Activated CD8-positive, alpha-beta memory T cell treated with anti-CD3 and anti-CD28 coated beads for 4 hours (primary cell): ENCODE measurements around the gene LRIF1.
"Not testable (repeated sequence)": the region's sequence is repeated elsewhere in the genome, so short reads cannot be mapped to it uniquely, and the experiment has no call there.

ENCODE experiments used
- DNase-seq, 2 donors: peaks; one replicate each; pipeline ENCODE4 v3.0.0-alpha.2; 2020; ENCODE audit warnings: low read depth in 2 of 2

LRIF1 gene, protein sequence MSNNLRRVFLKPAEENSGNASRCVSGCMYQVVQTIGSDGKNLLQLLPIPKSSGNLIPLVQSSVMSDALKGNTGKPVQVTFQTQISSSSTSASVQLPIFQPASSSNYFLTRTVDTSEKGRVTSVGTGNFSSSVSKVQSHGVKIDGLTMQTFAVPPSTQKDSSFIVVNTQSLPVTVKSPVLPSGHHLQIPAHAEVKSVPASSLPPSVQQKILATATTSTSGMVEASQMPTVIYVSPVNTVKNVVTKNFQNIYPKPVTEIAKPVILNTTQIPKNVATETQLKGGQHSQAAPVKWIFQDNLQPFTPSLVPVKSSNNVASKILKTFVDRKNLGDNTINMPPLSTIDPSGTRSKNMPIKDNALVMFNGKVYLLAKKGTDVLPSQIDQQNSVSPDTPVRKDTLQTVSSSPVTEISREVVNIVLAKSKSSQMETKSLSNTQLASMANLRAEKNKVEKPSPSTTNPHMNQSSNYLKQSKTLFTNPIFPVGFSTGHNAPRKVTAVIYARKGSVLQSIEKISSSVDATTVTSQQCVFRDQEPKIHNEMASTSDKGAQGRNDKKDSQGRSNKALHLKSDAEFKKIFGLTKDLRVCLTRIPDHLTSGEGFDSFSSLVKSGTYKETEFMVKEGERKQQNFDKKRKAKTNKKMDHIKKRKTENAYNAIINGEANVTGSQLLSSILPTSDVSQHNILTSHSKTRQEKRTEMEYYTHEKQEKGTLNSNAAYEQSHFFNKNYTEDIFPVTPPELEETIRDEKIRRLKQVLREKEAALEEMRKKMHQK

DNA sequence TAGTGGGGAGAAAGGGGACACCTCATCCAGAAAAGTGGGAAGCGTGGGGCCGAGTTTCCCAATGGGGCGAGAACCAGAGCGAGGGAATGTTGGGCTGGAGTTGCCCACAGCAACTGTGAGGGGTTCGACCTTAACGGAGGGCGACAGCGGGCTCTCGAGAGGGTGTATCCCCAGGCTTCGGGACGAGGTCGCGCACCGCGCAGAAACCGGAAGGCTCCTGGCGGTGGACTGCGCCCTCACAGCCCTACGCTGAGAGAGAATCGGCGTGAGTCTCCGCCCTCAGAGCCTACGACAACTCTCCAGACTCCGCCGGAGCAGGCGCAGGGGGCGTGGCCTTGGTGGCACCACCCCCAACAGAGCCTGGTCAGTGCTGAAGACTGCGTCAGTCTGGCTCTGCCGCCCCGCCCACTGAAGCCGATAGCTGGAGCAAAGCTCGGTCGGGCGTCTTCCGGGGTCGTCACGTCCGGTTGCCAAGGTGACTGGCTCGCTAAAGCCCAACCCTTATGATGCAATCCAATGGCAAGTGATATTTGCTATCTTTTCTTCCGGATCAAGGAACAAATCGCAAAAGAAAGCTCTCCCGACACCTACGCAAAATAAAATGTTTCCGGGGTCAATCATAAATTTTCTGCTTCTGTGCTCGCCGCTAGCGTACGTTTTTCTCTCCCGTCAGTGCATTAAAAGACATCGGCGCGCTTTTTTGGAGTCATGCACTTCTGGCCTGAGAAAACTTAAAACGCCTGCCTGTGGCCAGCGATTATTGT is at the start of gene LRIF1:
LRIF1 (minus strand) TSS at position 232 of the 764 bp plus-strand sequence. CDS start 234 bp downstream, outside the sequence.
- DNase-seq = peak; percentile 99 to 100

GRCh38 chr1:111008031-111008430 is 44.3 kb upstream of the LRIF1 start:
- no peak for DNase-seq

DNA sequence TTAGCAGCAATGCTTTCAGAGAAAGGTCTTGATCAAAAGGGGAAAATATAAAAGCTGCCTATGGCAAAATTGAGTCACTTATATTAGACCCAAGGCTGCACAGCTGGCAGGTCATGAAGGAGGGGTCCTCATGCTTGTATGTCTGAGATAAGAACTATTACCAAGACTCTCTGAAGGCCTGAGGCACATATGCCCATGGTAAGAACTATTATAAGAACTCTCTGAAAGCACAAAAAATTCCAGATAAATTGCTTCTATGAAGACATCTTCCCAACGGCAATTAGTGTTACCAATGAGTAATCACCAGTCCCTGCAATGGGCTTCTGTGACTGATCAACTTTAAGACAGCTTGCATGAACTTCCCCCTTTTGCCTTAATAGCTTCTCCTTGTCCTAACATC is 42.8 kb upstream of the LRIF1 start:
- no peak for DNase-seq

- DNase-seq = not testable (repeated sequence)
These were observed 35.9 kb upstream of the LRIF1 start for GRCh38 chr1:110999607-111000006.

GRCh38 chr1:110992329-110992728 is 28.6 kb upstream of the LRIF1 start:
- DNase-seq = not testable (repeated sequence)

DNA sequence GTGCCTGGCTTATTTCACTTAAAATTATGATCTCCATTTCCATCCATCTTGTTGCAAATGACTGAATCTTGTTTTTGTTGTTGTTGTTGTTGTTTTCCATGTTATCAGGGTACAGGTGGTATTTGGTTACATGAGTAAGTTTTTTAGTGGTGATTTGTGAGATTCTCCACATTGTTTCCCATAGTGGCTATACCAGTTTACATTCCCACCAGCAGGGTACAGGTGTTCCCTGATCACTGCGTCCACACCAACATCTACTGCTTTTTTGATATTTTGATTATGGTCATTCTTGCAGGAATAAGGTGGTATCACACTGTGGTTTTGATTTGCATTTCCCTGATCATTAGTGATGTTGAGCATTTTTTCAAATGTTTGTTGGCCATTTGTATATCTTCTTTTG is 27.6 kb upstream of the LRIF1 start:
- not testable (repeated sequence) for DNase-seq

- DNase-seq = no peak
These were observed 26.8 kb upstream of the LRIF1 start for GRCh38 chr1:110990541-110990940.

DNA sequence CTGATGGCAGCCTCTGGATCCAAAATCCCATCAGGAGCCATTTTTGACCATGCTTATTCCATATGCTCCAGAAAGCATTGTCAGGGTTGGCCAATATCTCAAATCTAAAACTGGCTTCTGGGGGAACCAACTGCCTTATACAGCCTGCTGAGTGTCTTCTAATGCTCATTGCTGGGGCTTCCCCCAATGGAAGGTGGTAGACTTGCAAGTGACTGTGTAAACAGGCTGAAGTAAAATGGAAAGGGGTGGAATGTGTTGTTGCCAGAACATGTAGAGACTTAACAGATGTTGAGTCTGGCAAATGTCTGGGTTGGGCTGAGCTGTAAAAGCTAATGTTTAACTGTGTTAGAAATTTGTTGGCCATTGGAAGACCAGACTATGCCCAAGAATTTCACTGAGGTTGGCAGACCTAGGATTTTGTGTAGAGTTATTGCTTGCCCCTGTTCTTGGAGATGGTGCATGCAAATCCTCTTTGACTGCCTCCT is 22.7 kb upstream of the LRIF1 start:
- DNase-seq = no peak

DNA sequence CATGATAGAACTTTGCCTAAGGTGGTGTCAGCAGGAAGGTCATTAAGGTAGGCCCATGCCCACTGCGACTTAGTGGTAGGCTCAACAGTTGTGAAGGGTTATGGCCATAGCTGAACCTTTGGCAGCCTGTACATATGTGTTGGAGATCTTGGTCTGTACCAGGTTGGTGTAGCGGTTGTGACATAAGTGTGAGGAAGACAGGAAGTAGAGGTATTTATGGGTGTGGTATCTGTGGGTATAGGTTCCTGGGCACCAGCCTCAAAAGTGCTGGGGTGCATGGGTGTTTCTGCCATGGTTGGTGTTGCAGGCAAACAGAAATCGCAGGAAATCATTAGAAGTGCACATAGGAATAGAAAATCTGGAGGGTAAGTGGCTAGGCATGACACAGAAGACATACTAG is 18.6 kb upstream of the LRIF1 start:
- no peak for DNase-seq

- DNase-seq = no peak
These were observed 15.4 kb upstream of the LRIF1 start for GRCh38 chr1:110979154-110979553.

DNA sequence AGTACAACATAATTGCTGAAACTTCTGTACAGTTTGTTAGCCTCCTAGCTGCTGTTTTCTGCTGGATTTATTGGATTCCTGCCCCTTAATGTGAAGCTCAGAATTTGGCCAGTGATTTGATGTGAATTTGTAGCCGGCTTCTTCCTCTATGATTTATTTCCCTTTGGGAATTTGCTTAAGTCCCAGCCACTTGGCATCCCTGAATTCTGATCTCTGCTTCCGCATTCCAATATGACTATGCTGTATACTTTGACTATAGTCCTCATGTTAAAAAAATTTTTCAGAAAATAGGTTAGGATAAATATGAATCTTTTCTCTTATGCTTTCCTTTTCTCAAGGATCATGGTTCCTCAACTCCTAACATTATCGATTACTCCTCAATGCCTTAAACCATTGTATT is 12.4 kb upstream of the LRIF1 start:
- no peak for DNase-seq

GRCh38 chr1:110975265-110975664 is 11.5 kb upstream of the LRIF1 start:
- DNase-seq = no peak

- DNase-seq = no peak
These were observed 3.5 kb upstream of the LRIF1 start for GRCh38 chr1:110967256-110967655.

DNA sequence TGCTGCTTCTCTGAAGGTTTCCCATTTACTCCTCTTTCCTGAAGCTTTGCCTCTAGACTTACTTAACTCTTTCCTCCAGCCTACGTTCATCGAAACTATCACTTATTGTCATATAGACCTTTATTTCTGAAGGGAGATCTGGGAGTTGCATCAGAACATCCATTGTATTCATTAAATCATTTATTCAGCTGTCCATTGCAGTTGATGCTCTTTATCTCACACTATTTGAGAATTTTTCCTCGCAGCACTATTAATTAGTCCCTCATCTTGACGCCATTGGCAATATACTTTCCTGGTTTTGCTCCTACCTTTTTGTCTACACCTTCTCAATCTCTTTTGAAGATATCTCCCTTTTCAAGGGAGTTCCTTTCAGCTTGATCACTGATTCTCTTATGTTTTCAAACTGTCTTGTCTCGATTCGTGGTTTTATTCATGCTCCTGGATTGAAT is 757 bp upstream of the LRIF1 start:
- DNase-seq = no peak

DNA sequence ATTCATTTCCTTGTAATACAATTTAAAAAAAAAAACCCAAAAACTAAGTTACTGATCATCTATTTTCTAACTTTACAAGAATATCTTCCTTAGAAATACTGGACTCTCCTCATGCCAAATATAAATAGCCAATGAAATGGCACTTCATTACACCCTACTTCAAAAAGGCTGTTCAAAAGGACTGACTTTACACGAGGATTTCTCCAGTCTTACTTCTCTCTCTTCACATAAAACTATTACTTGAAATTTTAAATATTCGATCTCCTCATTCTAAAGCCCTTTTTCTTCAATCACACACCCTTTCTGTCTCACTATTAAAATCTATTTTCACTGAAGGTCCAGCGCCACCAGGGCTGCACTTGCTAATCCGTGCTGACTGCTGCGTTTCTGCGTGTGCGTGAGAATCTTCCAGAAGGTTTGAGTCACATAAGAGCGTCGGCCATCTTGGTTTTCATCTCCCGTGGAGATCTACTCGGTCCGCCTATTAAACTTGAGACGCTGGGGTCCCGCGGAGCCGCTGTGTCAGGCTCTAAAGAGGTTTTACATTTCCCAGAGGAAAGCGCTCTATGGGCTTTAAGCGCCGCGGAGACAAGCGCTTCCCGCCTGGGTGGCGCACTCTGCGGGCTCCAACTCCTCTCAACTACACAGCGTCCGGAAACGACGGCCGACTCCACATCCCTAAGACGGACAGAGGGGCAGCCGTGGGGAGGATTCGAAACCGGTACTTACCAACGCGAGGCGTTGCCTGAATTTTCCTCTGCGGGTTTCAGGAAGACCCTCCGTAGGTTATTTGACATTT is 631 bp downstream of the LRIF1 start:
- peak; percentile 32 to 34 for DNase-seq

DNA sequence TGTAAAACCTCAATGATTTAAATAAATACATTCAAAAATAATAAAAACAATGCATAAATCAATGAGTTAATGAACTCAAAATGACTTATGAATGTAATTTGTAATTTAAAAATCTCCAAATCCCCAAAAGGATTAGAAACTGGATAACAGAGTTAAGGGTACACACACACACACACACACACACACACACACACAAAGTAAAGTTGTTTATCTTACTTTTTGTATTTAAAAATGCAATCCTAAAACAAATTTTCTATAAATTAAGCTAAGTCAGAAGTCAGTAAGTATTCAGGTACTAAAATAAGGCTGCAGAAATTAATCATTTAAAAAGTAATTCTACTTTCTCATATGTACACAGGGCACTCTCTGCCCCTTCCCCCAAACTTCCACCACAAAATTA is 1.8 kb downstream of the LRIF1 start:
- no peak for DNase-seq

- no peak for DNase-seq
These were observed 2.8 kb downstream of the LRIF1 start for GRCh38 chr1:110960777-110961420.

- DNase-seq = no peak
These were observed 5.9 kb downstream of the LRIF1 start for GRCh38 chr1:110957798-110958197.

DNA sequence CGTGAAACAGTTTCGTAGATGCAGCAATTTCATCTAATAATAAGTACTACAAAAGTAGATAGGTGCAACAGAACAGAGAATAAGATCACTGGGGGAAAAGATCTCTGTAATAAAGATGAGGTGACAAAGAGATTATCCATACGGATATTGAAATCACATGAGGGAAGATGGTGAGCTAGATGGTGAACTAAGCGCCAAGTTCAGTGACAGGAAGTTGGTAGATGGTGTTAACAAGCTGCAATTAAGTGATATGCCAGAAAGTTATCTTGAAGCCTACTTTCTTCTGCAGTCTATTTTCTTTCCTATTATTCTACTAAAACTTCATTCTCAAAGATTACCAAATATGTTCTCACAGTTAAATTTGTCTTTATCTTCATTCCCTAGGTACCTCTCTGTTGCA is 7.1 kb downstream of the LRIF1 start:
- no peak for DNase-seq

DNA sequence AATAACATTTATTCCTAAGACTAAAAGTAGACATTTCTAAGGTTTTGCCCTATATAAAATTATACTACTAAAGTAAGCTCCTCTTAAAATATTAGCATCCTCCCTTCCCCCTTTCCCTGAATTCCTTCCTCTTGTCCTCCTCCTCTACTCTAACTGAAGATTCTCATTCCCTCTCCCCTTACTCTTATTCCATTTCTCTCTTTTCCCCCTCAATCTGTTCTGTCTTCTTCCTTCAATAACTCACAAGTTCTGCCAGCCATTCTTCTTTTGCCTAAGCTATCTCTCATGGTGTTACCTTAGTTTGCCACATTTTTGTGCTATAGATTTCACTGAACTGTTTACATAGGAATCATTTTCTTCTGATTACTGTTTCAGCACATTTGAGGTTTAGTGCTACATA is 10.7 kb downstream of the LRIF1 start:
- DNase-seq = no peak

DNA sequence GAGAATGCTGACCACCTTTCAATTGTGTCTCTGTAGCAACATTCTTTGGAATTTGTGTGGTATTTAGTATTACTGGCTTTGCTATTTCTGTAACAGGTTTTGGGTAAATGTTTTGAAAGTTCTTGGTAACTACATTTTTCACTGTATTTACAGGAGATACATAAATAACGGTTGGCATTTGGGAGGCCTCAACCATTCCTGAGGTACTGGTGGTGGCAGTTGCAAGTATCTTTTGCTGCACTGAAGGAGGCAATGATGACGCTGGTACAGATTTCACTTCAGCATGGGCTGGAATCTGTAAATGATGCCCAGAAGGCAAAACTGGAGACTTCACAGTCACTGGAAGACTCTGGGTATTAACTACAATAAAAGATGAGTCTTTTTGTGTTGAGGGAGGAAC is 11.7 kb downstream of the LRIF1 start:
- DNase-seq = no peak
